GM18517 (cell line): ENCODE data around the gene MAP4K3.
"Not testable (repeated sequence)": the region's sequence is repeated elsewhere in the genome, so short reads cannot be mapped to it uniquely, and the experiment has no call there.

Experiments
- ATAC-seq: cut with Tn5 transposase; IDR thresholded peaks from one replicate; pipeline ENCODE4 v1.9.1; 2021; ENCODE audit warnings: mild to moderate bottlenecking, moderate library complexity; ENCODE audit not compliant: unreplicated experiment

Gene MAP4K3

DNA sequence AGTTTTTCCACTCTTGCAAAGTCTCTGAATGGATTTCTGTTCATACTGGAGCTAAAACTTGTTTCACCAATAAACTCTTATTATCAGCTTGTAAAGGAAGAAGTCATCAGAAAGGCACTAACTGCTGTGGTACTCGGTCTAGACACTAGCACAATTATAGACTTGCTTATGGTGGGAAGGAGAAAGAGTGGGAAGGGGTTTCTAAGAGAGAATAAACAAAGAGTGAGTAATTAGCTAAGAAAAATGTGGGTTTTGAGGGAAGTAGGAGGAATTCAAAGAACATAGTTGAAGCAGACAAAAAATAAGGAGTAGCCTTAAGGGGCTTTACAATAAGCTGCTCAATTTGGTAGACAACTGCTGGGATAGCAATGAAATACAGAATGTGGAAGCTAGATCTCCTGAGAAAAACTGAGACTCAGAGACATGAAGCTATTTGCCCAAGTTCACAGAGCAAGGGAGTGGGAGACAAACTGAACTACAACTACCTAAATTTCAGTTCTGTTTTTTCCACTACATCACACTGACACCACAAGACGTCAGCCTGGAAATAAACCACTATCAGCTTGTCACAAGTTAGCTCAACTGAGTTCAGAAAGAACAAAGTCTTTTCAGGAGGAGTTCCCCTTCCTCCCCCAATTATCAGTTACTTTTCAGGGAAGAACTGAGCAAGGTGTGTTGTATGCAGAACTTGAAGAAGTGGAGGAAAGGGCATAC, 59.7 kb downstream of the MAP4K3 start:
- ATAC-seq = no peak

GRCh38 chr2:39375917-39376316, 61.2 kb downstream of the MAP4K3 start:
- no peak for ATAC-seq

DNA sequence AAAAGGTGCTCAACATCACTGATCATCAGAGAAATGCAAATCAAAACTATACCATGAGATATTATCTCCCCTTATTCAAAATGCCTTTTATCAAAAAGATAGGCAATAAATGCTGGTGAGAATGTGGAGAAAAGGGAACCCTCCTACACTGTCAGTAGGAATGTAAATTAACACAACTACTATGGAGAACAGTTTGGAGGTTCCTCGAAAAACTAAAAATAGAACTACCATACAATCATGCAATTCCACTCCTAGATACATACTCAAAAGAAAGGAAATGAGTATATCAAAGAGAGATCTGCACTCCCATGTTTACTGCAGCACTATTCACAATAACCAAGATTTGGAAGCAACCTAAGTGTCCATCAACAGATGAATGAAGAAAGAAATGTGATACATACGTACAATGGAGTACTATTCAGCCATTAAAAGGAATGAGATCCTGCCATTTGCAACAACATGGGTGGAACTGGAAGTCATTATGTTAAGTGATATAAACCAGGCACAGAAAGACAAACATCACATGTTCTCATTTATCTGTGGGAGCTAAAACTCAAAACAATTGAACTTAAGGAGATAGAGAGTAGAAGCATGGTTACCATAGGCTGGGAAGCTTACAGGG, 63.8 kb downstream of the MAP4K3 start:
- no peak for ATAC-seq

- ATAC-seq = no peak
Observed at GRCh38 chr2:39370101-39370500, 67.0 kb downstream of the MAP4K3 start.

DNA sequence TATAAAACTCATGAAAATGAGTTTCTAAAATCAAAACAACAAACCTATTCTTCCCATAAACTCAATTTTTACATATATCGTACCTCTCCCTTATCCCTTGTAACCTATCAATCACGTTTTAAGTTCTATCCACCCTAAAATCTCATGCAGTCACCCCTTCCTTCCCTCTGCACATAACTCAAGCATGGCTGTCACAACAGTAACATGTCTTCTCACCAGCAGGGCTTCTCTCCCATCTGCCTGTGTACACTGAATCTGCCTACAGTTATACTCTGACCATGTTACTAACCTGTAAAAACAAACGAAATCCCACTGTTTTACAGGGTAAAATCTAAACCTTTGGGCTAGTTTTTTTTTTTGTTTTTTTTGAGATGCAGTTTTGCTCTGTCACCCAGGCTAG, 68.2 kb downstream of the MAP4K3 start:
- ATAC-seq = no peak

- ATAC-seq = no peak
Observed at GRCh38 chr2:39368376-39368775, 68.7 kb downstream of the MAP4K3 start.

- no peak for ATAC-seq
Observed at GRCh38 chr2:39362595-39362994, 74.5 kb downstream of the MAP4K3 start.

- no peak for ATAC-seq
Observed at GRCh38 chr2:39361511-39361910, 75.6 kb downstream of the MAP4K3 start.

GRCh38 chr2:39360342-39360741, 76.7 kb downstream of the MAP4K3 start:
- not testable (repeated sequence) for ATAC-seq

DNA sequence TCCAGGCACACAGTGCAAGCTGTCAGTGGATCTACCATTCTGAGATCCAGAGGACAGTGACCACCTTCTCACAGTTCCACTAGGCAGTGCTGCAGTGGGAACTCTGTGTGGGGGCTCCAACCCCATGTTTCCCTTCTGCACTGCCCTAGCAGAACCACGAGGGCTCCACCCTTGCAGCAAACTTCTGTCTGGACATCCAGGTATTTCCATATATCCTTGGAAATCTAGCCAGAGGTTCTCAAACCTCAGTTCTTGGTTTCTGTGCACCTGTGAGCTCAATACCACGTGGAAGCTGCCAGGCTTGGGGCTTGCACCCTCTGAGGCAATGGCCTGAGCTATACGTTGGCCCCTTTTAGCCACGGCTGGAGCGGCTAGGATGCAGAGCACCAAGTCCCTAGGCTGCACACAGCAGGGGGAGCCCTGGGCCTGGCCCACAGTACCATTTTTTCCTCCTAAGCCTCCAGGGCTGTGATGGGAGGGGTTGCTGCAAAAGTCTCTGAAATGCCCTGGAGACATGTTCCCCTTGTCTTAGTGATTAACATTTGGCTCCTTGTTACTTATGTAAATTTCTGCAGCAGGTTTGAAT, 77.5 kb downstream of the MAP4K3 start:
- ATAC-seq = no peak

DNA sequence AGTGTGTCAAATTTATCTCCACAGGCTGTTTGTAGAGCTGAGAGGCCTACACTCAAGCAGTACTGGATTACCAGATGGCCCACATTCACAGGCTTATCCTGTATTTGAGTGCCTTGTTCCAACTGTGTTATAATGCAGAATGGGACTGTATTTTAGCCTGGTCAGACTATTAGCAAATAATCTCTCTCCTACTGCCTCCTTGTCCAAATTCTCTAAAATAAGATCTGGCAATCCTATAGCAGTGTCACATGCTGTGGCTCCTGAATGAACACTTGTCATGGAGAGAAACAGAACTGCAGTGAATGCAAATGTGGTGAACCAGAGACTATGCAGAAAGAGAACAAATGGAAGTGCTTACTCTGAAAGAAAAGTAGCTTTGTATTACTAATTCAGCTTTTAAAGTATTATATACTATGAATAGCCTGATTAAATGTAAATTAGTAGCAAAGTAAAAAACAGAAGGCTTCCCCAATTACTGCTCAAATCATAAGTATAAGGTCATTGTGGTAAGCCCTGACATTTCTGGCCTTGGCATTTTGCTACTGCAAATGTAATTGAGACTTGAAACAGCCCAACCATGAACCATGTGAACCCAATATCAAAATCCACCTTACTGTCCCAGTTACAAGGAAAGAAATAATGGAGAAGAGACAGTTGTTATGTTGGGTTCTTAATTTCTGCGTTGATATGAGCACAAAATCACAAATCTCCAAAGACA, 80.0 kb downstream of the MAP4K3 start:
- ATAC-seq = no peak

DNA sequence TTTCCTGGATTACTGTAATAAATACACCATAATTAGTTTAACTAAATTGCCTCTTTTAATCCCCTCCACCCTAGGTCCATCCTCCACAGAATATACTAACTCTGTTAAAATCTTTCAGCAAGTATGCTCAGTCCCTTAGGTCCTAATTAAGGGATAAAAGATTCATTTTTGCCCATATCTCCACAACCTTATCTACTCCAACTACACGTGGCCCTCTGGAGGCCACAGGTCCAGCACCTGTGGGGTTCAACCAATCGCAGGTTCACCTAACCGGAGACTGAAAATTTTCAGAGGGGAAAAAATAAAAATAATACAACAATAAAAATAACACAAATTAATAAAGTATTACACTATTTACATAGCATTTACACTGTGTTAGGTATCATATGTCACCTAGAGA, 86.4 kb downstream of the MAP4K3 start:
- no peak for ATAC-seq

GRCh38 chr2:39338502-39338901, 98.6 kb downstream of the MAP4K3 start:
- ATAC-seq = no peak

DNA sequence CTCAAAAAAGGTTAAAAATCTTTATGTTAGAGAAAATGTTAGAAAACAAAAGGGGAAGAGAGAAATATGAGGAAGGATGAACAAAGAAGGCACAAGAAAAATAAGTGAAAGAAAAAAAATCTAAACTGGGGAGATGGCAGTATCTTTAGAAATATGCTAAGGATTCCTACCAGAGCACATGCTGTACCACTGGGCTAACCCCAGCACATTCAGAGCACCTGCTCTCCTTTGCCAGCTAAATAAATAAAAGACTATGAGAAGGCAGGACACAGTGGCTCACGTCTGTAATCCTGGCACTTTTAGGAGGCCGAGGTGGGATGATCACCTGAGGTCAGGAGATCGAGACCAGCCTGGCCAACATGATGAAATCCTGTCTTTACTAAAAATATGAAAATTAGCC, 101.2 kb downstream of the MAP4K3 start:
- no peak for ATAC-seq

DNA sequence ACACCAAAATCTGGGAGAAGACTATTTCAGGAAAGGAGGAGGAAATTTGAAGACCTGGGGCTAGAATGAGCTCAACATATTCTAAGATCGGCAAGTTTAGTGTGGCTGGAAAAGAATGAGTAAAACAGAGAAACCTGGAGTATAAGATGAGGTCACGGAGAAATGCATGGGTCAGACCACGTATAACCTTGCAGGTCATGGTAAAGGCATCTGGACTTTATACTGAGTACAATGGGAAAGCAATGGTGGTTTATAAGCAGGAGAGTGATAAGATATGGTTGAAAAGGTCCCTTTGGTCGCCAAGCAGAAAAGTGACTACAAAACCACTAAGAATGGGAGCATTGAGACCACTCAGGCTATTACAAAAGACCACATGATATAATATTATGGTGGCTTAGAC, 102.1 kb downstream of the MAP4K3 start:
- ATAC-seq = no peak

DNA sequence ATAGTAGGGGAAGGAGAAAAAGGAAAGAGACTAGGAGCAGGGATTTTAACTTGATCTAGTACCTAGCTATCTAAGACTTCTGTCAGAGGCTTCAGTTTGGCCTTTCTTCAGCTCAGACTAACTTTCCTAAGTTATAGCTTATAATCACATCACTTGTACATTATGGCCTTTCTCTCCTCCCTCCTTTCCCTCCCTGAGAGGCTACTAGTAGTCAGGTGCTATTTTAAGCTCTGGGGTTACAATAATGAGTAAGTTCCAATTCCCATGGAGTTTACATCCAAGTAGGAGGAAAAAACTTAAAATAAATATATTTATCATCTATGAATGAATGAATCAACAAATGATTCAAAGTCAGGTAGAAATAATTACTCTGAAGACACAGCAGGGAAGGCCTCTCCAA, 102.6 kb downstream of the MAP4K3 start:
- no peak for ATAC-seq

DNA sequence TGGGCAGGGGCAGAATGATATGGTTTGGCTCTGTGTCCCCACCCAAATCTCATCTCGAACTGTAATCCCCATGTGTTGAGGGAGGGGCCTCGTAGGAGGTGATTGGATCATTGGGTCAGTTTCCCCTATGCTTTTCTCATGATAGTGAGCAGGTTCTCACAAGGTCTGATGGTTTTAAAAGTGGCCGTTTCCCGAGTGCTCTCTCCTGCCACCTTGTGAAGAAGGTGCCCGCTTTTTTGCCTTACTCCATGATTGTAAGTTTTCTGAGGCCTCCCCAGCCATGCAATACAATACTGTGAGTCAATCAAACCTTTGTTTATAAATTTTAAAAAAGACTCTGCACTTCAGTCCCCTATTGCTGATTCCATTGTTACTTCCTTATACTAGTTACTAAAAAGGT, 110.4 kb downstream of the MAP4K3 start:
- no peak for ATAC-seq

DNA sequence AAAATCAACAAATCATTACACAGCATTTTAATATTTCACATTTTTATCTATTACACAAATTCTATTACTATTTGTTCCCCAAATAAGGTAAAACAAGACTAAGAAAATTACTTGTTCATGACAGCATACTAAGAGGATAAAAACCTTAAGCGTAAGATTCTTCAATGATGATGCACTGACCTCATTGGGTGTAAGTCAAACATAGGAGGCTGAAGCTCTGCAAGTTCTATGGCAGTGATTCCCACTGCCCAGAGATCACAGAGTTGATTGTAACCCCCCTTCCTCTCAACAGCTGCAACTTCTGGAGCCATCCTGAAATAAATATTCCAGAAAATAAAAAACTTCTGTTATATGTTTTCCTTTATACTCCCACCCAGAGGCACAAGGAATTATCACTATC, 111.1 kb downstream of the MAP4K3 start:
- ATAC-seq = no peak

- not testable (repeated sequence) for ATAC-seq
Observed at GRCh38 chr2:39321056-39322035, 115.7 kb downstream of the MAP4K3 start.

GRCh38 chr2:39320162-39320561, 116.9 kb downstream of the MAP4K3 start:
- ATAC-seq = no peak

GRCh38 chr2:39313575-39313974, 123.5 kb downstream of the MAP4K3 start:
- no peak for ATAC-seq
